Activated effector memory CD4-positive, alpha-beta T cell treated with anti-CD3 and anti-CD28 coated beads, Interleukin-2, amount 50 U/mL, for 16 hours (primary cell): ENCODE results near the gene PTPRT.

Source experiments
- DNase-seq: peaks from one replicate; pipeline ENCODE4 v3.0.0-alpha.2; 2020

Gene PTPRT

GRCh38 chr20:42083280-42083679 lies 1106.4 kb downstream of the PTPRT start:
- no peak for DNase-seq

GRCh38 chr20:42082611-42083010 lies 1107.1 kb downstream of the PTPRT start:
- no peak for DNase-seq

- DNase-seq: no peak
Measured at GRCh38 chr20:42080956-42081355, 1108.8 kb downstream of the PTPRT start.

GRCh38 chr20:42074944-42075343 lies 1114.8 kb downstream of the PTPRT start:
- DNase-seq: no peak

- DNase-seq: no peak
Measured at GRCh38 chr20:42067596-42067995, 1122.1 kb downstream of the PTPRT start.

GRCh38 chr20:42067174-42067573 lies 1122.5 kb downstream of the PTPRT start:
- DNase-seq: no peak

- no peak for DNase-seq
Measured at GRCh38 chr20:42063141-42063540, 1126.6 kb downstream of the PTPRT start.

GRCh38 chr20:42053350-42053749 lies 1136.4 kb downstream of the PTPRT start:
- DNase-seq: no peak

GRCh38 chr20:42051921-42052320 lies 1137.8 kb downstream of the PTPRT start:
- no peak for DNase-seq

- DNase-seq: no peak
Measured at GRCh38 chr20:42046371-42047085, 1143.2 kb downstream of the PTPRT start.

GRCh38 chr20:42043921-42044320 lies 1145.8 kb downstream of the PTPRT start:
- no peak for DNase-seq

- no peak for DNase-seq
Measured at GRCh38 chr20:42041000-42041565, 1148.6 kb downstream of the PTPRT start.

GRCh38 chr20:42027746-42028268 lies 1161.9 kb downstream of the PTPRT start:
- no peak for DNase-seq

- no peak for DNase-seq
Measured at GRCh38 chr20:42026599-42026998, 1163.1 kb downstream of the PTPRT start.

GRCh38 chr20:42024653-42025052 lies 1165.1 kb downstream of the PTPRT start:
- no peak for DNase-seq
